Measurements from ENCODE around the gene KCNH2. TPM values are rescaled to one million over a fixed set of nuclear protein-coding genes. Genes with fewer than 3 reads are reported as not detected.

KCNH2 gene
- total and polyA plus RNA-seq, 2 experiments from 2014 or later, result 48.0 to 110 TPM

DNA sequence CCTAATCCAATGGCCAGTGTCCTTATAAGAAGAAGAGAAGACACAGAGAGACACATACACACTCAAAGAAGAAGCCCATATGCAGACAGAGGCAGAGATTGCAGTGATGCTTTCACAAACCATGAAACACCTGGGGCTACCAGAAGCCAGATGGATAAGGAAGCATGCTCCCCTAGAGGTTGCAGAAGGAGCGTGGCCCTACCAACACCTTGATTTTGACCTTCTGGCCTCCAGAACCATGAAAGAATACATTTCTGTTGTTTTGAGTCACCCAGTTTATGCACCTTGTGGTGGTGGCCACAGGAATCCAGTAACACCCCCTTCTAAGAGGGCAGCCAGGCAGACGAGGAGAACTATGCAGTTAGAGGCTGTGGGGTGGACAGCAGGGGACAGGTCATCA, 82.3 kb downstream of the KCNH2 start:
- Histone ChIP-seq H3K4me1 (ENCODE audit: low read depth) (peaks cover under 1% of the 10 kb centered on the region), H3K27ac (no peak overlapping the region), H3K9me3 (ENCODE audit: low read depth) (no peaks in the 10 kb centered on the region), H3K4me3 (no peak overlapping the region), H3K27me3 (peaks cover 5% of the 10 kb centered on the region), H3K36me3 (no peaks in the 10 kb centered on the region)
- DNase-seq (ENCODE audit: low read depth in 1 of 2, low spot score in 1 of 2), result no peak
- TF ChIP-seq CTCF (IDR thresholded peaks at IDR 0.05; ENCODE audit: low read depth, low read length), result no peak

Other genes with a start within 250 kb of the KCNH2 start
- 0.25 and 0.45 TPM in 2 replicates for gene GIMAP5, start 240.9 kb downstream of the KCNH2 start, total RNA-seq
- 0.22 and 1.3 TPM in 2 replicates for gene GIMAP5, start 240.9 kb downstream of the KCNH2 start, polyA plus RNA-seq
- 25.6 and 30.6 TPM in 2 replicates for gene TMEM176B, start 178.0 kb downstream of the KCNH2 start, total RNA-seq
- 37.9 and 41.8 TPM in 2 replicates for gene TMEM176B, start 178.0 kb downstream of the KCNH2 start, polyA plus RNA-seq
- gene TMEM176A, start 177.6 kb downstream of the KCNH2 start, total RNA-seq, result 18.2 and 19.1 TPM in 2 replicates
- gene TMEM176A, start 177.6 kb downstream of the KCNH2 start, polyA plus RNA-seq, result 32.1 and 35.7 TPM in 2 replicates
- 0.06 TPM in 1 of 2 replicates, not detected in the other for gene AOC1, start 125.8 kb downstream of the KCNH2 start, total RNA-seq
- not detected in 2 replicates for gene AOC1, start 125.8 kb downstream of the KCNH2 start, polyA plus RNA-seq
- gene NOS3, start 12.7 kb upstream of the KCNH2 start, total RNA-seq, result 19.7 and 20.3 TPM in 2 replicates
- 13.1 and 16.3 TPM in 2 replicates for gene NOS3, start 12.7 kb upstream of the KCNH2 start, polyA plus RNA-seq
- gene ATG9B, start 46.2 kb upstream of the KCNH2 start, total RNA-seq, result 7.1 and 8.4 TPM in 2 replicates
- 13.0 and 22.7 TPM in 2 replicates for gene ATG9B, start 46.2 kb upstream of the KCNH2 start, polyA plus RNA-seq
- 27.2 and 29.2 TPM in 2 replicates for gene ABCB8, start 50.1 kb upstream of the KCNH2 start, total RNA-seq
- gene ABCB8, start 50.1 kb upstream of the KCNH2 start, polyA plus RNA-seq, result 18.4 and 20.4 TPM in 2 replicates
- 9.0 and 9.8 TPM in 2 replicates for gene ASIC3, start 70.2 kb upstream of the KCNH2 start, total RNA-seq
- 5.2 and 6.8 TPM in 2 replicates for gene ASIC3, start 70.2 kb upstream of the KCNH2 start, polyA plus RNA-seq
- gene CDK5, start 79.6 kb upstream of the KCNH2 start, total RNA-seq, result 17.8 and 35.6 TPM in 2 replicates
- 24.4 and 56.8 TPM in 2 replicates for gene CDK5, start 79.6 kb upstream of the KCNH2 start, polyA plus RNA-seq
- 269 and 288 TPM in 2 replicates for gene SLC4A2, start 81.3 kb upstream of the KCNH2 start, total RNA-seq
- 118 and 144 TPM in 2 replicates for gene SLC4A2, start 81.3 kb upstream of the KCNH2 start, polyA plus RNA-seq
- gene FASTK, start 102.5 kb upstream of the KCNH2 start, total RNA-seq, result 165 and 175 TPM in 2 replicates
- 145 and 227 TPM in 2 replicates for gene FASTK, start 102.5 kb upstream of the KCNH2 start, polyA plus RNA-seq
- 83.4 and 93.9 TPM in 2 replicates for gene TMUB1, start 105.2 kb upstream of the KCNH2 start, total RNA-seq
- 63.0 and 74.9 TPM in 2 replicates for gene TMUB1, start 105.2 kb upstream of the KCNH2 start, polyA plus RNA-seq
- 66.4 and 115 TPM in 2 replicates for gene AGAP3, start 108.2 kb upstream of the KCNH2 start, total RNA-seq
- gene AGAP3, start 108.2 kb upstream of the KCNH2 start, polyA plus RNA-seq, result 106 and 124 TPM in 2 replicates
- 0.36 and 1.6 TPM in 2 replicates for gene GBX1, start 189.4 kb upstream of the KCNH2 start, total RNA-seq
- 1.1 and 1.3 TPM in 2 replicates for gene GBX1, start 189.4 kb upstream of the KCNH2 start, polyA plus RNA-seq
- gene ASB10, start 208.9 kb upstream of the KCNH2 start, total RNA-seq, result 1.0 and 1.4 TPM in 2 replicates
- gene ASB10, start 208.9 kb upstream of the KCNH2 start, polyA plus RNA-seq, result 0.57 TPM in 1 of 2 replicates, not detected in the other
- gene H2BK1, start 232.2 kb upstream of the KCNH2 start, total RNA-seq, result not detected in 2 replicates
- not detected in 2 replicates for gene H2BK1, start 232.2 kb upstream of the KCNH2 start, polyA plus RNA-seq
- gene ABCF2, start 248.9 kb upstream of the KCNH2 start, total RNA-seq, result 34.3 and 38.1 TPM in 2 replicates
- gene ABCF2, start 248.9 kb upstream of the KCNH2 start, polyA plus RNA-seq, result 32.7 and 32.9 TPM in 2 replicates